HFF-Myc (cell line): ENCODE data around the gene INAVA.

Experiments used
- DNase-seq: peaks from one replicate; pipeline ENCODE4 v3.0.0-alpha.2; 2011; ENCODE audit warnings: low read depth; ENCODE audit errors: extremely low read depth
- H3K4me3 ChIP-seq: replicated peaks from 2 replicates; pipeline ENCODE4 v1.5.1; 2011; ENCODE audit warnings: low read depth, mild to moderate bottlenecking, control low read depth, low read length
- CTCF ChIP-seq: IDR thresholded peaks from 2 replicates; pipeline ENCODE4 v1.5.1; 2012; ENCODE audit warnings: mild to moderate bottlenecking, low read depth, low read length, control low read depth; ENCODE audit errors: missing control alignments

INAVA gene

GRCh38 chr1:200894712-200895442 is at the start of gene INAVA:
Gene INAVA (plus strand): TSS chr1:200894900. CDS start chr1:200898401, 3,501 bp downstream.
- no peak within 1 kb of the TSS for H3K4me3 ChIP-seq
- DNase-seq = no peak
- TF ChIP-seq CTCF = no peak

GRCh38 chr1:200845360-200845759 is 49.3 kb upstream of the INAVA start:
- no peak overlapping the region for H3K4me3 ChIP-seq
- no peak for DNase-seq
- no peak for TF ChIP-seq CTCF

GRCh38 chr1:200846398-200846797 is 48.3 kb upstream of the INAVA start:
- TF ChIP-seq CTCF = no peak
- no peak overlapping the region for H3K4me3 ChIP-seq
- no peak for DNase-seq

GRCh38 chr1:200849430-200849829 is 45.3 kb upstream of the INAVA start:
- DNase-seq = no peak
- no peak overlapping the region for H3K4me3 ChIP-seq
- TF ChIP-seq CTCF = no peak

GRCh38 chr1:200850554-200850953 is 44.1 kb upstream of the INAVA start:
- TF ChIP-seq CTCF = no peak
- no peak for DNase-seq
- H3K4me3 ChIP-seq = no peak overlapping the region

GRCh38 chr1:200856716-200857357 is 37.9 kb upstream of the INAVA start:
- H3K4me3 ChIP-seq = no peak overlapping the region
- TF ChIP-seq CTCF = no peak
- DNase-seq = no peak
